ENCODE data around the gene GMPR2.

GRCh38 chr14:24235804-24236688, 3.3 kb downstream of the GMPR2 start:
- no peak for TF ChIP-seq CTCF (IDR thresholded peaks at IDR 0.05)
- no peak for TF ChIP-seq POLR2A (IDR thresholded peaks at IDR 0.05)

All from thyroid gland (tissue), 4 donors.